IMR-90 (cell line): Measurements from ENCODE around the gene NDOR1. TPM values are rescaled to one million over a fixed set of nuclear protein-coding genes. Genes with fewer than 3 reads are reported as not detected.

Source experiments
- ATAC-seq: fragments of 200-7000 bp; cut with Tn5 transposase; 2 replicates; pipeline ENCODE4 v1.9.1; 2020; ENCODE audit warnings: low read depth, mild to moderate bottlenecking, moderate library complexity
- BruUV-seq: library from RNA; stranded (reverse); fragments of 400-500 nt; replicated peaks from 2 replicates; lab custom pipeline; 2021; lab: Mats Ljungman, UMichigan
- CTCF ChIA-PET: fragments of 300-600 bp; formaldehyde crosslinking; extraction: SDS; loops from one replicate; lab custom pipeline; 2021; ENCODE audit warnings: antibody characterized with exemption; lab: Yijun Ruan, JAX
- POLR2A ChIA-PET: fragments of 300-600 bp; sonication (Branson Sonifier 250); formaldehyde crosslinking; loops from one replicate; lab custom pipeline; 2022; ENCODE audit warnings: antibody characterized with exemption; ENCODE audit not compliant: unreplicated experiment; lab: Charles Lee
- DNase-seq: peaks from one replicate; pipeline ENCODE4 v3.0.0; 2013
- H2AFZ ChIP-seq: replicated peaks from 2 replicates; pipeline ENCODE3; 2013; ENCODE audit warnings: low read length, mild to moderate bottlenecking; ENCODE audit not compliant: poor library complexity
- H2AK5ac ChIP-seq: 2 replicates; pipeline ENCODE4 v1.6.1; 2013; ENCODE audit warnings: low read depth, low read length, inconsistent platforms
- H2AK9ac ChIP-seq: replicated peaks from 2 replicates; pipeline ENCODE3; 2013; ENCODE audit warnings: mild to moderate bottlenecking, low read depth, low read length, moderate library complexity; ENCODE audit not compliant: poor library complexity
- H2BK120ac ChIP-seq: 2 replicates; pipeline ENCODE4 v1.6.1; 2013; ENCODE audit warnings: low read depth, low read length, inconsistent platforms
- H2BK15ac ChIP-seq: 3 replicates; pipeline ENCODE4 v1.6.1; 2013; ENCODE audit warnings: low read depth, low read length, inconsistent platforms
- H2BK20ac ChIP-seq: 2 replicates; pipeline ENCODE4 v1.6.1; 2013; ENCODE audit warnings: low read depth, mild to moderate bottlenecking, inconsistent platforms, low read length, moderate library complexity
- H2BK5ac ChIP-seq: 2 replicates; pipeline ENCODE4 v1.6.1; 2013; ENCODE audit warnings: mild to moderate bottlenecking, low read depth, low read length, inconsistent platforms; ENCODE audit not compliant: poor library complexity, severe bottlenecking
- H3K14ac ChIP-seq: replicated peaks from 2 replicates; pipeline ENCODE4 v1.6.1; 2013; ENCODE audit warnings: low read depth, low read length, inconsistent platforms
- H3K18ac ChIP-seq: 2 replicates; pipeline ENCODE4 v1.6.1; 2013; ENCODE audit warnings: low read depth, low read length, control low read depth
- H3K23ac ChIP-seq: 2 replicates; pipeline ENCODE4 v1.6.1; 2013; ENCODE audit warnings: low read depth, low read length, inconsistent platforms
- H3K27ac ChIP-seq: 2 replicates; pipeline ENCODE4 v1.5.1; 2013; ENCODE audit warnings: mild to moderate bottlenecking, control low read depth, low read length; ENCODE audit not compliant: insufficient read depth
- H3K27me3 ChIP-seq: 2 replicates; pipeline ENCODE4 v1.6.1; 2013; ENCODE audit warnings: low read length; ENCODE audit not compliant: control insufficient read depth, insufficient read depth
- H3K36me3 ChIP-seq: 2 replicates; pipeline ENCODE4 v1.6.1; 2013; ENCODE audit warnings: low read length, mixed read lengths; ENCODE audit not compliant: control insufficient read depth, insufficient read depth
- H3K4ac ChIP-seq: 2 replicates; pipeline ENCODE4 v1.6.1; 2013; ENCODE audit warnings: low read depth, low read length, inconsistent platforms
- H3K4me1 ChIP-seq: 2 replicates; pipeline ENCODE4 v1.6.1; 2013; ENCODE audit warnings: low read length, mixed read lengths; ENCODE audit not compliant: control insufficient read depth, insufficient read depth
- H3K4me2 ChIP-seq: 2 replicates; pipeline ENCODE4 v1.6.1; 2013; ENCODE audit warnings: low read depth, mild to moderate bottlenecking, control low read depth, low read length, moderate library complexity
- H3K4me3 ChIP-seq: 2 replicates; pipeline ENCODE4 v1.5.1; 2013; ENCODE audit warnings: low read depth, mild to moderate bottlenecking, control low read depth, low read length, moderate library complexity; ENCODE audit not compliant: insufficient read depth
- H3K56ac ChIP-seq: 2 replicates; pipeline ENCODE4 v1.6.1; 2013; ENCODE audit warnings: low read length, inconsistent platforms; ENCODE audit not compliant: insufficient read depth; ENCODE audit errors: extremely low read depth
- H3K79me1 ChIP-seq, 2 experiments: 2 replicates each; pipeline ENCODE4 v1.6.1; 2013; ENCODE audit warnings: low read length in 2 of 2, inconsistent platforms in 1 of 2, low read depth in 1 of 2
- H3K9ac ChIP-seq: 2 replicates; pipeline ENCODE4 v1.6.1; 2013; ENCODE audit warnings: low read depth, low read length, control low read depth
- H3K9me1 ChIP-seq: 2 replicates; pipeline ENCODE4 v1.6.1; 2013; ENCODE audit warnings: low read length, inconsistent platforms; ENCODE audit not compliant: insufficient read depth
- H3K9me3 ChIP-seq: 2 replicates; pipeline ENCODE4 v1.6.1; 2013; ENCODE audit warnings: low read length; ENCODE audit not compliant: control insufficient read depth, insufficient read depth
- H4K20me1 ChIP-seq: 2 replicates; pipeline ENCODE4 v1.6.1; 2013; ENCODE audit warnings: low read length, inconsistent platforms; ENCODE audit not compliant: insufficient read depth
- H4K5ac ChIP-seq: 2 replicates; pipeline ENCODE4 v1.6.1; 2013; ENCODE audit warnings: mild to moderate bottlenecking, low read depth, low read length, control low read depth
- H4K8ac ChIP-seq, 2 experiments: 2 replicates each; pipeline ENCODE4 v1.6.1; 2013; ENCODE audit warnings: low read depth in 2 of 2, low read length in 2 of 2, control low read depth in 1 of 2, inconsistent platforms in 1 of 2
- H4K91ac ChIP-seq: 2 replicates; pipeline ENCODE4 v1.6.1; 2013; ENCODE audit warnings: low read depth, low read length, inconsistent platforms; ENCODE audit not compliant: insufficient read depth
- BHLHE40 ChIP-seq: fragments of 150-350 bp; IDR thresholded peaks from 2 replicates; pipeline ENCODE4 v1.6.1; 2016; ENCODE audit warnings: mild to moderate bottlenecking, low read depth, low read length
- CHD1 ChIP-seq: IDR thresholded peaks from 2 replicates; pipeline ENCODE4 v1.6.1; 2012; ENCODE audit warnings: low read depth, low read length, improper control_type of control experiment
- CTCF ChIP-seq: conservative IDR thresholded peaks from 2 replicates; pipeline ENCODE4 v1.5.1; 2012; ENCODE audit warnings: mild to moderate bottlenecking, low read depth, low read length, improper control_type of control experiment
- FOS ChIP-seq: fragments of 150-350 bp; IDR thresholded peaks from 2 replicates; pipeline ENCODE4 v1.6.1; 2016; ENCODE audit warnings: low read depth, low read length
- MAFK ChIP-seq: IDR thresholded peaks from 2 replicates; pipeline ENCODE4 v1.6.1; 2012; ENCODE audit warnings: low read depth, low read length, improper control_type of control experiment
- MXI1 ChIP-seq: IDR thresholded peaks from 2 replicates; pipeline ENCODE4 v1.6.1; 2012; ENCODE audit warnings: low read depth, mild to moderate bottlenecking, low read length, moderate library complexity, borderline replicate concordance
- RCOR1 ChIP-seq: IDR thresholded peaks from 2 replicates; pipeline ENCODE4 v1.6.1; 2012; ENCODE audit warnings: mild to moderate bottlenecking, low read length, improper control_type of control experiment; ENCODE audit not compliant: insufficient replicate concordance
- SMC3 ChIP-seq: fragments of 150-350 bp; IDR thresholded peaks from 2 replicates; pipeline ENCODE4 v1.6.1; 2016; ENCODE audit warnings: low read depth, mild to moderate bottlenecking, antibody characterized with exemption, low read length, moderate library complexity
- USF2 ChIP-seq: fragments of 150-350 bp; IDR thresholded peaks from 2 replicates; pipeline ENCODE4 v1.6.1; 2017; ENCODE audit warnings: mild to moderate bottlenecking, antibody characterized with exemption, low read length, low read depth
- WGBS, 2 experiments: methylation state at CpG; one replicate each; pipeline versions ENCODE4 v1.1.5 to v1.1.7; 2013; ENCODE audit warnings: missing lambda C conversion rate in 2 of 2; ENCODE audit not compliant: insufficient read length in 1 of 2; ENCODE audit errors: extremely low coverage in 2 of 2; 5-methylcytosine and 5-hydroxymethylcytosine counted together
- dilution Hi-C: fragments of 300-500 bp; cut with HindIII; formaldehyde crosslinking; loops from one replicate; pipeline ENCODE4 v1.14.3; 2018; ENCODE audit warnings: low sequenced_read_pairs; ENCODE audit not compliant: unreplicated experiment
- in situ Hi-C: fragments of 300-500 bp; cut with MboI; formaldehyde crosslinking; loops from 3 replicates; pipeline ENCODE4 v1.14.3; 2019; ENCODE audit warnings: low sequenced_read_pairs, inconsistent platforms, mixed read lengths
- intact Hi-C: fragments of 100-400 bp; cut with micrococcal nuclease; formaldehyde crosslinking; loops from 2 replicates; pipeline ENCODE4 v1.10.0; 2022
- polyA plus RNA-seq, 3 experiments: library from polyadenylated mRNA; depleted of rRNA; stranded (reverse); fragments of >200 nt; gene quantifications; 2 replicates each; pipeline ENCODE4 v1.2.3, GENCODE V29; 2012; ENCODE audit warnings: low replicate concordance in 1 of 3
- total RNA-seq: library from RNA; depleted of rRNA; stranded (reverse); fragments of >200 nt; gene quantifications from 2 replicates; pipeline ENCODE4 v1.2.3, GENCODE V29; 2012

NDOR1 gene
- total and polyA plus RNA-seq, 2 of the 4 experiments (the other 2 are of a cell fraction): 0.90 to 10.6 TPM

- Histone ChIP-seq H3K56ac (no peak overlapping the region), H2BK120ac (no peak overlapping the region), H3K9me3 (no peaks in the 10 kb centered on the region), H2AFZ (peak overlapping the region; percentile 56), H3K4me3 (no peak overlapping the region), H2AK9ac (peak overlapping the region; percentile 72), H3K79me1 (peaks cover 4 to 9% of the 10 kb centered on the region in 2 experiments; a peak in 3 of 4 replicates), H3K23ac (no peak overlapping the region), H4K8ac (no peak overlapping the region), H3K36me3 (no peaks in the 10 kb centered on the region), H2BK15ac (no peak overlapping the region), H4K5ac (no peak overlapping the region), H3K4me1 (peaks cover 6% of the 10 kb centered on the region), H4K91ac (no peak overlapping the region), H3K4ac (no peak overlapping the region), H3K18ac (no peak overlapping the region), H2BK5ac (no peak overlapping the region), H3K9me1 (no peaks in the 10 kb centered on the region), H3K9ac (no peak overlapping the region), H4K20me1 (no peaks in the 10 kb centered on the region), H2AK5ac (no peak overlapping the region), H3K4me2 (no peak overlapping the region), H2BK20ac (no peak overlapping the region), H3K27me3 (no peaks in the 10 kb centered on the region), H3K27ac (no peak overlapping the region), H3K14ac (no peak overlapping the region)
- no peak for ATAC-seq
- in situ Hi-C loops: no loop called here
- ChIA-PET POLR2A (no interaction called here), CTCF (no interaction called here)
- BruUV-seq: no TSS peak
- DNase-seq: no peak
- intact Hi-C loops: no loop called here
- dilution Hi-C loops: no loop called here
- 71% methylated on average over 7 of the region's 18 CpGs; no CpG with 5 or more reads in 1 of the 2 experiments for WGBS, 2 experiments
- TF ChIP-seq MXI1: no peak
- TF ChIP-seq SMC3: no peak
- no peak for TF ChIP-seq USF2
- TF ChIP-seq BHLHE40: no peak
- no peak for TF ChIP-seq CTCF
- no peak for TF ChIP-seq CHD1
- no peak for TF ChIP-seq FOS
- no peak for TF ChIP-seq RCOR1
- no peak for TF ChIP-seq MAFK
Observed at GRCh38 chr9:137250329-137251193, 45.1 kb downstream of the NDOR1 start.
